BLaER1 treated with 17β-estradiol and CSF1 and Interleukin-3, amounts not matched to agents 10 nM and 100 nM (cell line): Measurements from ENCODE around the gene PYHIN1.

ENCODE experiments used
- H3K27ac ChIP-seq, 11 experiments: shearing (Covaris generic); formaldehyde crosslinking; 2 replicates each; pipeline ENCODE4 v1.8.1; 2022
- H3K27me3 ChIP-seq, 11 experiments: shearing (Covaris generic); formaldehyde crosslinking; 2 replicates each; pipeline ENCODE4 v1.8.1; 2022
- H3K36me3 ChIP-seq, 11 experiments: shearing (Covaris generic); formaldehyde crosslinking; 2 replicates each; pipeline ENCODE4 v1.8.1; 2022
- H3K4me1 ChIP-seq, 10 experiments: shearing (Covaris generic); formaldehyde crosslinking; 2 replicates each; pipeline ENCODE4 v1.8.1; 2022
- H3K4me2 ChIP-seq, 11 experiments: shearing (Covaris generic); formaldehyde crosslinking; 2 replicates each; pipeline ENCODE4 v1.8.1; 2022
- H3K4me3 ChIP-seq, 10 experiments: shearing (Covaris generic); formaldehyde crosslinking; 2 replicates each; pipeline ENCODE4 v1.8.1; 2022
- H3K9ac ChIP-seq, 11 experiments: shearing (Covaris generic); formaldehyde crosslinking; 2 replicates each; pipeline ENCODE4 v1.8.1; 2022
- H3K9me3 ChIP-seq, 11 experiments: shearing (Covaris generic); formaldehyde crosslinking; replicated peaks in 1 of 11; 2 replicates each; pipeline ENCODE4 v1.8.1; 2022
- H4K20me1 ChIP-seq, 11 experiments: shearing (Covaris generic); formaldehyde crosslinking; 2 replicates each; pipeline ENCODE4 v1.8.1; 2022
- Cebpa-rat ChIP-seq, 11 experiments: shearing (Covaris generic); IDR thresholded peaks; 2 replicates each; pipeline ENCODE4 v1.8.1; 2022

PYHIN1 gene

DNA sequence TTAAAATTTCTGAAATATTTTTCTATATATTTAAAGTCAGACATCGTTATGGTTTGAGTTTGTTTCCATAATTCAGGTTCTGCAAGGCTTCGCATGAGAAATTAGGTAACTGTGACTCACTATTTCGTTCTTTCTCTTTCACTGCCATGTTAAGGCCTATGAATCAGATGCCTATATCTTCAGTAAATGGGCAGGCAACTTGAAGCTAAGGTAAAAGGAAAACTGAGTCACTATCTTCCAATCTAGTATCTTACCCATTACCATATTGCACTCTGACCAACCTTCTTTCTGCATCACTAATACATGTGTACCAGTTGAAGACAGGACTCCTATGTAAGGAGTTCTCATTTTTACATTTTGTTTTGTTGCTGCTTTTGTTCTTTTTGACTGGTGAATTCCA, 37.8 kb downstream of the PYHIN1 start:
- Histone ChIP-seq H3K4me1 (no peaks in the 10 kb centered on the region), H3K36me3 (no peaks in the 10 kb centered on the region), H3K27ac (no peak overlapping the region), H4K20me1 (no peaks in the 10 kb centered on the region), H3K27me3 (no peaks in the 10 kb centered on the region), H3K4me3 (no peak overlapping the region), H3K9me3 (no peaks in the 10 kb centered on the region), H3K4me2 (no peak overlapping the region), H3K9ac (no peak overlapping the region)
- TF ChIP-seq Cebpa-rat (IDR thresholded peaks at IDR 0.05), result no peak

- no peak overlapping the region for H3K9ac ChIP-seq
- H3K36me3 ChIP-seq, result no peaks in the 10 kb centered on the region
- H3K27me3 ChIP-seq, result no peaks in the 10 kb centered on the region
- no peaks in the 10 kb centered on the region for H4K20me1 ChIP-seq
- TF ChIP-seq Cebpa-rat (IDR thresholded peaks at IDR 0.05), result no peak
- H3K4me2 ChIP-seq, result no peak overlapping the region
- no peak overlapping the region for H3K4me3 ChIP-seq
- no peaks in the 10 kb centered on the region for H3K4me1 ChIP-seq
- H3K9me3 ChIP-seq, result no peaks in the 10 kb centered on the region
- no peak overlapping the region for H3K27ac ChIP-seq
Observed at GRCh38 chr1:158969855-158970254, 38.5 kb downstream of the PYHIN1 start.

DNA sequence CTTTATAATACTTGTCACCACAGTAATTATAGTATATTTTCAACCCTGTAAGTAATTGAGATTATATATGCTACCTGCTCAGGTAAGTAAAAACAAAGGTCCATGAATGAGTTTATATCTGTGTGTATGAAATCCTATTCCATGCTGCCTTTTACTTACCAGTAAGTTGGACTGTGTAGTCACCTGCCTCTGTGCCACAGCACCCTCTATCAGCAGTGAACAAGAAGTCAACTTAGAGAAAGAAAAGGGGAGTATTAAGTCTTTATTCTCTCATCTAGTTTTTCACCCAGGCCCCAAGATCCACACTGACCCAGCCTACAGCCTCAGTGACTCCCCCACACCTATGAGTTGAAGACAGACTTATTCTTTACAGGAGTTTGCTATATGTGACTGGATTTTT, 41.5 kb downstream of the PYHIN1 start:
- TF ChIP-seq Cebpa-rat (IDR thresholded peaks at IDR 0.05), result no peak
- H3K9ac ChIP-seq, result no peak overlapping the region
- H3K27ac ChIP-seq, result no peak overlapping the region
- no peak overlapping the region for H3K4me2 ChIP-seq
- no peaks in the 10 kb centered on the region for H3K4me1 ChIP-seq
- H3K36me3 ChIP-seq, result no peaks in the 10 kb centered on the region
- H3K4me3 ChIP-seq, result no peak overlapping the region
- H3K9me3 ChIP-seq, result no peaks in the 10 kb centered on the region
- no peaks in the 10 kb centered on the region for H4K20me1 ChIP-seq
- H3K27me3 ChIP-seq, result no peaks in the 10 kb centered on the region

DNA sequence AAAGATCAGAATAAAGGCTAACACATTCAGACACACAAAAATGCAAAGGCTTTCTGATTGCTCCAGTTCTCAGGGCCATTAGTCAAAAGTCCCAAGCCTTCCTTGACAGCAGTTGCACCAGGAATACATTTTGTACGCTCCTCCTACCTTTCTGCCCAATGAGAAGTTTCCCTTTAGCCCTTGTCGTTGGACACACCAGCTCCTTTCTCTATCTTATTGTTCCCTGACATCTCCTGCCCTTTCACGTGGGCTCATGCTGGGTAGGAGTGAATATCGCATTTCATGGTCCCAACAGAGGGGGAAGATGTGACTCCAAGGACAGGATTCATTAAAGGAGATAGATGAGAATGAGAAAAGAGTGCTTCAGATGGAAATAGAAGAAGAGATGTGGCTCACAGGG, 44.9 kb downstream of the PYHIN1 start:
- Histone ChIP-seq H3K9ac (no peak overlapping the region), H3K36me3 (no peaks in the 10 kb centered on the region), H3K27ac (no peak overlapping the region), H4K20me1 (no peaks in the 10 kb centered on the region), H3K4me2 (no peak overlapping the region), H3K4me3 (no peak overlapping the region), H3K9me3 (peaks cover 7 to 16% (median 12%) of the 10 kb centered on the region in 11 experiments), H3K4me1 (no peaks in the 10 kb centered on the region), H3K27me3 (no peaks in the 10 kb centered on the region)
- TF ChIP-seq Cebpa-rat (IDR thresholded peaks at IDR 0.05), result no peak

- H3K4me2 ChIP-seq, result no peak overlapping the region
Observed at GRCh38 chr1:158978730-158979129, 47.4 kb downstream of the PYHIN1 start.

DNA sequence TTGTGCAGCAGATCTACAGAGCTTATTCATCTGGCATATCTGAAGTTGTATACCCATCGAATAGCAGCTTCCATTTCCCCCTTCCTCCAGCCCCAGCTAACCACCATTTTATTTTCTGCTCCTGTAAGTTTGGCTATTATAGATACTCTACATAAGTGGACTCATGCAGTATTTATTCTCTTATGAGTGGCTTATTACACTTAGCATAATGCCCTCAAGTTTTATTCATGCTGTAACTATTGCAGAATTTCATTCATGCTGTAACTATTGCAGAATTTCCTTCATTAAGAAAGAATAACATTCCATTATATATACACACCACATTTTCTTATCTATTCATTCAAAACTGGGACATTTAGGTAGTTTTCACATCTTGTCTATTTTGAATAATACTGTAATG, 47.9 kb downstream of the PYHIN1 start:
- no peak for TF ChIP-seq Cebpa-rat (IDR thresholded peaks at IDR 0.05)
- no peaks in the 10 kb centered on the region for H3K27me3 ChIP-seq
- H3K9me3 ChIP-seq, result peaks cover 20 to 37% (median 31%) of the 10 kb centered on the region in 11 experiments

More at GRCh38 chr1:158978730-158979129, 47.4 kb downstream of the PYHIN1 start:
- Histone ChIP-seq H3K36me3 (no peaks in the 10 kb centered on the region), H3K9ac (no peak overlapping the region), H3K27ac (no peak overlapping the region), H3K27me3 (no peaks in the 10 kb centered on the region), H3K4me1 (no peaks in the 10 kb centered on the region), H3K9me3 (peaks cover 20 to 36% (median 31%) of the 10 kb centered on the region in 11 experiments), H3K4me3 (no peak overlapping the region), H4K20me1 (no peaks in the 10 kb centered on the region)
- TF ChIP-seq Cebpa-rat (IDR thresholded peaks at IDR 0.05), result no peak

DNA sequence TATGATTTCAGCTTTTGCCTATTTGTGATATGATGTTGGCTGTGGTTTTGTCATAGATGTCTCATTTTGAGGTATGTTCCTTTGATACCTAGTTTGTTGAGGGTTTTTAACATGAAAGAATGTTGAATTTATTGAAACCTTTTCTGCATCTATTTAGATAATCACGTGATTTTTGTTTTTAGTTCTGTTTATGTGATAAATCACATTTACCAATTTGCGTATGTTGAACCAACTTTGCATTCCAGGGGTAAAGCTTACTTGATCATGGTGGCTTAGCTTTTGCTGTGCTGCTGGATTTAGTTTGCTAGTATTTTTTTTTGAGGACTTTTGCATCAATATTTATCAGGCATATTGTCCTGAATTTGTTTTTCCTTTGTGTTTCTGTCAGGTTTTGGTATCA, 51.9 kb downstream of the PYHIN1 start:
- H3K4me3 ChIP-seq, result 0 out of 20 replicates have a peak overlapping the region, but pooled peaks of 1 of the 10 experiments have one; percentile 5
- TF ChIP-seq Cebpa-rat (IDR thresholded peaks at IDR 0.05), result no peak
- no peaks in the 10 kb centered on the region for H3K4me1 ChIP-seq
- no peaks in the 10 kb centered on the region for H3K27me3 ChIP-seq
- H3K9ac ChIP-seq, result no peak overlapping the region
- H3K27ac ChIP-seq, result no peak overlapping the region
- no peaks in the 10 kb centered on the region for H3K36me3 ChIP-seq
- H4K20me1 ChIP-seq, result no peaks in the 10 kb centered on the region
- H3K9me3 ChIP-seq, result peaks cover 20 to 56% (median 32%) of the 10 kb centered on the region in 11 experiments
- no peak overlapping the region for H3K4me2 ChIP-seq

More for the DNA sequence above, 47.9 kb downstream of the PYHIN1 start:
- Histone ChIP-seq H3K9ac (no peak overlapping the region), H3K4me3 (no peak overlapping the region), H3K27ac (no peak overlapping the region), H3K4me1 (no peaks in the 10 kb centered on the region), H4K20me1 (no peaks in the 10 kb centered on the region), H3K36me3 (no peaks in the 10 kb centered on the region), H3K4me2 (no peak overlapping the region)

- peaks cover 20 to 56% (median 32%) of the 10 kb centered on the region in 11 experiments for H3K9me3 ChIP-seq
- no peak for TF ChIP-seq Cebpa-rat (IDR thresholded peaks at IDR 0.05)
- H3K4me1 ChIP-seq, result no peaks in the 10 kb centered on the region
- H3K4me3 ChIP-seq, result no peak overlapping the region
- H3K27ac ChIP-seq, result no peak overlapping the region
- H3K9ac ChIP-seq, result no peak overlapping the region
- no peak overlapping the region for H3K4me2 ChIP-seq
- H3K27me3 ChIP-seq, result no peaks in the 10 kb centered on the region
- no peaks in the 10 kb centered on the region for H3K36me3 ChIP-seq
- H4K20me1 ChIP-seq, result no peaks in the 10 kb centered on the region
Observed at GRCh38 chr1:158984386-158984785, 53.0 kb downstream of the PYHIN1 start.

DNA sequence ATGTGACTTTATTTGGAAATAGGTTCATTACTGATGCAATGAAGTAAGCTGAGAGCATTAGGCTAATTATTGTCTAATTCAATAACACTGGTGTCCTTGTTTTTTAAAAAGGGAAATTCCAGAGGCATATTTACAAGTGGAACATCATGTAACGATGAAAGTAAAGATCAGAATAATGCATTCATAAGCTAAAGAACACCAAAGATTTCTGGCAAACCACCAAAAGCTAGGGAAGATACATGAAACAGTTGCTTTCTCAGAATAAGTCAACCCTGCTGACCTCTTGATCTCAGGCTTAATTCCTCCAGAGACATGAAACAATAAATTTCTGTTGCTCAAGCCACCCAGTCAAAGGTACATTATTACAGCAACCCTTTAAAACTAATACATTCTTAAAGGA, 58.1 kb downstream of the PYHIN1 start:
- Histone ChIP-seq H3K27me3 (no peaks in the 10 kb centered on the region), H3K4me1 (no peaks in the 10 kb centered on the region), H3K9ac (no peak overlapping the region), H3K27ac (no peak overlapping the region), H3K9me3 (peaks cover 0 to 43% (median 20%) of the 10 kb centered on the region in 11 experiments; a peak in 14 of 22 replicates), H3K36me3 (no peaks in the 10 kb centered on the region), H4K20me1 (no peaks in the 10 kb centered on the region), H3K4me3 (no peak overlapping the region), H3K4me2 (no peak overlapping the region)
- no peak for TF ChIP-seq Cebpa-rat (IDR thresholded peaks at IDR 0.05)

DNA sequence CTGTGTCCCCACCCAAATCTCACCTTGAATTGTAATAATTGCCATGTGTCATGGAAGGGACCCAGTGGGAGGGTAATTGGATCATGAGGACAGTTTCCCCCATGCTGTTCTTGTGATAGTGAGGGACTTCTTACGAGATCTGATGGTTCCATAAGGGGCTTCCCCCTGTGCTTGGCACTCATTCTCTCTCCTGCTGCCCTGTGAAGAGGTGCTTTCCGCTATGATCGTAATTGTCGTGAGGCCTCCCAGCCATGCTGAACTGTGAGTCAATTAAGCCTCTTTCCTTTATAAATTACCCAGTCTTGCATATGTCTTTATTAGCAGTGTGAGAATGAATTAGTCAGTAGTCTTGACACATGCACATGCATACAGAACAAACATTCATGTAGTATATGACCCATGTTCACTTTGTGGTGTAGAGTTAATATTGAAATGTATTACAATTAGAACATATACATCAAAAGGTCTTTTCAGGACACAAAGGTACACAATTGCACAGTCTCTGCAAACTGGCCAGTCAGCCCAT, 61.5 kb downstream of the PYHIN1 start:
- Histone ChIP-seq H3K36me3 (no peaks in the 10 kb centered on the region), H3K4me2 (no peak overlapping the region), H3K9ac (no peak overlapping the region), H3K4me1 (no peaks in the 10 kb centered on the region), H3K4me3 (no peak overlapping the region), H4K20me1 (no peaks in the 10 kb centered on the region), H3K27ac (no peak overlapping the region), H3K27me3 (no peaks in the 10 kb centered on the region), H3K9me3 (peaks cover 0 to 35% (median 13%) of the 10 kb centered on the region in 11 experiments; a peak in 15 of 22 replicates)
- TF ChIP-seq Cebpa-rat (IDR thresholded peaks at IDR 0.05), result no peak
